ENCODE data around the gene BRD3OS. TPM values are rescaled to one million over a fixed set of nuclear protein-coding genes. Genes with fewer than 3 reads are reported as not detected.

Gene BRD3OS
- total RNA-seq, 3 donors from 2014 or later = 11.1 to 14.4 (median 11.4) TPM

- H3K36me3 ChIP-seq = peaks cover 8% of the 10 kb centered on the region
- intact Hi-C loops (cut with DNase I; ENCODE audit: low total_unique reads) = no loop called here
These were observed 26.0 kb downstream of the BRD3OS start for GRCh38 chr9:134051319-134051718.

GRCh38 chr9:134052491-134052890 is 27.2 kb downstream of the BRD3OS start:
- DNase-seq (ENCODE audit: low spot score in 2 of 2) = no peak
- Histone ChIP-seq H3K27me3 (no peaks in the 10 kb centered on the region), H3K27ac (no peak overlapping the region), H3K4me3 (no peak overlapping the region), H3K36me3 (peaks cover 8% of the 10 kb centered on the region), H3K9me3 (no peaks in the 10 kb centered on the region), H3K4me1 (peaks cover 16 to 26% of the 10 kb centered on the region in 2 donors)
- intact Hi-C loops (cut with DNase I; ENCODE audit: low total_unique reads) = no loop called here
- TF ChIP-seq POLR2AphosphoS5 (IDR thresholded peaks at IDR 0.05) (no peak), POLR2A (IDR thresholded peaks at IDR 0.05) (no peak), CTCF (IDR thresholded peaks at IDR 0.05) (no peak)

More at GRCh38 chr9:134051319-134051718, 26.0 kb downstream of the BRD3OS start:
- DNase-seq (ENCODE audit: low spot score in 2 of 2) = no peak
- Histone ChIP-seq H3K9me3 (no peaks in the 10 kb centered on the region), H3K27me3 (no peaks in the 10 kb centered on the region), H3K4me3 (no peak overlapping the region), H3K27ac (no peak overlapping the region), H3K4me1 (peaks cover 6 to 18% of the 10 kb centered on the region in 2 donors)
- no peak for TF ChIP-seq CTCF (IDR thresholded peaks at IDR 0.05)
- no peak for TF ChIP-seq POLR2AphosphoS5 (IDR thresholded peaks at IDR 0.05)
- no peak for TF ChIP-seq POLR2A (IDR thresholded peaks at IDR 0.05)

- intact Hi-C loops (cut with DNase I; ENCODE audit: low total_unique reads) = no loop called here
- Histone ChIP-seq H3K9me3 (no peaks in the 10 kb centered on the region), H3K4me1 (peaks cover 19 to 26% of the 10 kb centered on the region in 2 donors), H3K27ac (no peak overlapping the region), H3K4me3 (no peak overlapping the region), H3K36me3 (peaks cover 8% of the 10 kb centered on the region), H3K27me3 (no peaks in the 10 kb centered on the region)
- TF ChIP-seq CTCF (IDR thresholded peaks at IDR 0.05) (no peak), POLR2AphosphoS5 (IDR thresholded peaks at IDR 0.05) (no peak), POLR2A (IDR thresholded peaks at IDR 0.05) (no peak)
- no peak for DNase-seq (ENCODE audit: low spot score in 2 of 2)
These were observed 27.7 kb downstream of the BRD3OS start for GRCh38 chr9:134052941-134053340.

GRCh38 chr9:134053401-134053871 is 28.2 kb downstream of the BRD3OS start:
- TF ChIP-seq POLR2AphosphoS5 (IDR thresholded peaks at IDR 0.05) = no peak
- TF ChIP-seq POLR2A (IDR thresholded peaks at IDR 0.05) = no peak
- Histone ChIP-seq H3K27ac (no peak overlapping the region), H3K27me3 (no peaks in the 10 kb centered on the region), H3K4me1 (peaks cover 19 to 26% of the 10 kb centered on the region in 2 donors), H3K9me3 (no peaks in the 10 kb centered on the region), H3K36me3 (peaks cover 8% of the 10 kb centered on the region), H3K4me3 (no peak overlapping the region)
- DNase-seq (ENCODE audit: low spot score in 2 of 2) = no peak
- intact Hi-C loops (cut with DNase I; ENCODE audit: low total_unique reads) = no loop called here

GRCh38 chr9:134053941-134054761 is 28.9 kb downstream of the BRD3OS start:
- TF ChIP-seq POLR2AphosphoS5 (IDR thresholded peaks at IDR 0.05) (no peak), CTCF (IDR thresholded peaks at IDR 0.05) (no peak), POLR2A (IDR thresholded peaks at IDR 0.05) (no peak)
- no peak overlapping the region for H3K4me3 ChIP-seq
- intact Hi-C loops (cut with DNase I; ENCODE audit: low total_unique reads) = no loop called here
- H3K9me3 ChIP-seq = no peaks in the 10 kb centered on the region
- no peak overlapping the region for H3K27ac ChIP-seq
- no peaks in the 10 kb centered on the region for H3K27me3 ChIP-seq
- no peak for DNase-seq (ENCODE audit: low spot score in 2 of 2)
- H3K4me1 ChIP-seq = peaks cover 19 to 22% of the 10 kb centered on the region in 2 donors
- peaks cover 8% of the 10 kb centered on the region for H3K36me3 ChIP-seq

Measured in breast epithelium (tissue), 4 donors.